ENCODE data around the gene ARHGDIA. TPM values are rescaled to one million over a fixed set of nuclear protein-coding genes. Genes with fewer than 3 reads are reported as not detected.

Gene ARHGDIA
- total RNA-seq, 1 donor from 2014 or later = 120 TPM

DNA sequence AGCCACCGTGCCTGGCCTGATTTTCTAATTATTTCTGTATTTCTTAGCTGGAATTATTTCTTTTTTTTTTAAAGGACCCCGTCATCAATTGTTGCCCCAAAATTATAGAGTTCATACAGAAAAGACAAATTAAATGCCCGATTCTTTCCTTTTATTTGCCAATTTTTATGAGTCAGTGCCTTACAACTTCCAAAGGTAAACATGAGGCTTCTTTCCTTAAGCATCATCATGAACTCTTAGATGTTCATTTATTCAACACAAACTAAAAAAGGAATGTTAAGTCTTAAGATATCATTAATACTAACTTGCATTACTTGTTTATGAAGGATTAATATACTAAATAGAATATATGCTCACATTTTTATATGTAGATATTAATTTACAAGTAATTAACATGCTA lies 7.2 kb upstream of the ARHGDIA start:
- H3K4me3 ChIP-seq = no peak overlapping the region
- TF ChIP-seq POLR2AphosphoS5 (IDR thresholded peaks at IDR 0.05; ENCODE audit: insufficient read depth in 1 of 2, low read depth in 1 of 2) (no peak), POLR2A (IDR thresholded peaks at IDR 0.05) (no peak)
- TF ChIP-seq, protein P1, sequence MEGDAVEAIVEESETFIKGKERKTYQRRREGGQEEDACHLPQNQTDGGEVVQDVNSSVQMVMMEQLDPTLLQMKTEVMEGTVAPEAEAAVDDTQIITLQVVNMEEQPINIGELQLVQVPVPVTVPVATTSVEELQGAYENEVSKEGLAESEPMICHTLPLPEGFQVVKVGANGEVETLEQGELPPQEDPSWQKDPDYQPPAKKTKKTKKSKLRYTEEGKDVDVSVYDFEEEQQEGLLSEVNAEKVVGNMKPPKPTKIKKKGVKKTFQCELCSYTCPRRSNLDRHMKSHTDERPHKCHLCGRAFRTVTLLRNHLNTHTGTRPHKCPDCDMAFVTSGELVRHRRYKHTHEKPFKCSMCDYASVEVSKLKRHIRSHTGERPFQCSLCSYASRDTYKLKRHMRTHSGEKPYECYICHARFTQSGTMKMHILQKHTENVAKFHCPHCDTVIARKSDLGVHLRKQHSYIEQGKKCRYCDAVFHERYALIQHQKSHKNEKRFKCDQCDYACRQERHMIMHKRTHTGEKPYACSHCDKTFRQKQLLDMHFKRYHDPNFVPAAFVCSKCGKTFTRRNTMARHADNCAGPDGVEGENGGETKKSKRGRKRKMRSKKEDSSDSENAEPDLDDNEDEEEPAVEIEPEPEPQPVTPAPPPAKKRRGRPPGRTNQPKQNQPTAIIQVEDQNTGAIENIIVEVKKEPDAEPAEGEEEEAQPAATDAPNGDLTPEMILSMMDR (IDR thresholded peaks at IDR 0.05) = no peak
- no peaks in the 10 kb centered on the region for H3K27me3 ChIP-seq
- no peak for DNase-seq (ENCODE audit: extremely low spot score in 2 of 2)
- no peaks in the 10 kb centered on the region for H3K36me3 ChIP-seq
- intact Hi-C loops (cut with DNase I) = no loop called here
- peaks cover under 1% of the 10 kb centered on the region for H3K4me1 ChIP-seq
- H3K27ac ChIP-seq = no peak overlapping the region
- H3K9me3 ChIP-seq = no peaks in the 10 kb centered on the region

DNA sequence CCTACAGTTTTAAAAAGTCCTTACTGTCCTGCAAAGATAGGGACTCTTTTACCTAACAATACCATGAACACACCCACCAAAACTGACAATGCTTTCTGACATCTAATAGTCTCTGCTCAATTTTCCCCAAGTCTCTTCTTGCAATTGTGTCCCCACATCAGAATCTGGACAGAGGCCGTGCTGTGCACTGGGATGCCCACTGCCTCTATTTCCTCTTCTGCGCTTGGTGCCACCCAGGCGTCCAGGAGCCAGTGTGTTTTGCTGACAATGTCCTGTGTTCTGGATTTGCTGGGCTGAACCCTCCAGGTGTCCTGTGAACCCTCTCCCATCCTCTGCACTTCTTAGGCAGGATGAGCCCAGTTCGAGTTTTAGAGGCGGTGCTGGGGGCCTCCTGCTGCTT lies 6.4 kb upstream of the ARHGDIA start:
- H3K27me3 ChIP-seq = no peaks in the 10 kb centered on the region
- DNase-seq (ENCODE audit: extremely low spot score in 2 of 2) = no peak
- no peaks in the 10 kb centered on the region for H3K36me3 ChIP-seq
- H3K4me1 ChIP-seq = peaks cover 7% of the 10 kb centered on the region
- no peak overlapping the region for H3K27ac ChIP-seq
- TF ChIP-seq POLR2A (IDR thresholded peaks at IDR 0.05) (no peak), POLR2AphosphoS5 (IDR thresholded peaks at IDR 0.05; ENCODE audit: insufficient read depth in 1 of 2, low read depth in 1 of 2) (no peak)
- TF ChIP-seq, protein P1 (IDR thresholded peaks at IDR 0.05) = no peak
- intact Hi-C loops (cut with DNase I) = no loop called here
- H3K9me3 ChIP-seq = no peaks in the 10 kb centered on the region
- no peak overlapping the region for H3K4me3 ChIP-seq

DNA sequence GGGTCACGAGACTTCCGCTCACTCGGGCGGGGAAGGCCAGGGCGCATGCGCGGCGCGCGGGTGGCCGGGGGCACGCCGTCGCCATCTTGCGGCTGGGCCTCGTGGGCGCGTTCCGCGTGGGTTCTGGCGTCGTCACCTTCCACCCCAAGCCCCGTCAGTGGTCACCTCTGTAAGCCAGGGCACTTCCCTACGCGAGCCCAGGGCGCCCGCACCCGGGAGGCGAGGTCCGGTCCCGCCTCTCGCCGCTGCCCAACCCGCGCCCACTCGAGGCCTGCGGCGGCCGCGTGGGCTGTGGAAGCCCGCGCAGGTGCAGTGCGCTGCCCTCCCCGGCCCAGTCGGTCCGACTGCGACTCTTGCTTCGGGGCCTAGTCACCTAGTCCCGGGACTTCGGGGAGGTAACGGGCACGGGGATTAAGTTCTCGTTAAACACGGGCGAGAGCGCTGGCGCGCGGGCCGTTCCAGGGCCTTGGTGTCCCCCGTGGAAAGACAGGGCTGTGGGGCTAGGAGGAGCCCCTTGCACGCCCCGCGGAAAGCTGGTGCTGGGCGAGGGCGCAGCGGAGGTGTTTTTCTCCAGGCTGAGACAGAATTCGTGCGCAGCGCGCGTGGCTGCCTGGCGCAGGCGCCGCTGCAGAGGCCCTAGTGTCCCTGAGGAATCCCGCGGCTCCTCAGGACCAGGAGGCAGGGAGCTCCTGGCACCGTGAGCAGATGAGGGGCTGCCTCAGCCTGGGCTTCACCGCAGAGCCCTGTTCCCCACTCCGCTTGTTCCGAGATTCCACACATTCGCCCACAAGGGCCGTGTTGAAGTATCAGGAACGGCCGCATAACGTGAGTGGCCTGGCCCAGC lies 472 bp upstream of the ARHGDIA start:
- H3K4me3 ChIP-seq = peak overlapping the region; percentile 60 to 67
- TF ChIP-seq POLR2AphosphoS5 (IDR thresholded peaks at IDR 0.05; ENCODE audit: insufficient read depth in 1 of 2, low read depth in 1 of 2) (peak; percentile 53 to 89), POLR2A (IDR thresholded peaks at IDR 0.05) (peak in 1 of 2 donors; percentile 98)
- TF ChIP-seq, protein P1 (IDR thresholded peaks at IDR 0.05) = peak in 2 of 3 experiments; percentile 32 to 66
- peaks cover 0 to 9% of the 10 kb centered on the region in 2 donors for H3K36me3 ChIP-seq
- no peaks in the 10 kb centered on the region for H3K9me3 ChIP-seq
- intact Hi-C loops (cut with DNase I) = no loop called here
- peak overlapping the region; percentile 82 for H3K27ac ChIP-seq
- peak in 1 of 2 donors; percentile 90 for DNase-seq (ENCODE audit: extremely low spot score in 2 of 2)
- H3K4me1 ChIP-seq = peaks cover 55% of the 10 kb centered on the region
- no peaks in the 10 kb centered on the region for H3K27me3 ChIP-seq

DNA sequence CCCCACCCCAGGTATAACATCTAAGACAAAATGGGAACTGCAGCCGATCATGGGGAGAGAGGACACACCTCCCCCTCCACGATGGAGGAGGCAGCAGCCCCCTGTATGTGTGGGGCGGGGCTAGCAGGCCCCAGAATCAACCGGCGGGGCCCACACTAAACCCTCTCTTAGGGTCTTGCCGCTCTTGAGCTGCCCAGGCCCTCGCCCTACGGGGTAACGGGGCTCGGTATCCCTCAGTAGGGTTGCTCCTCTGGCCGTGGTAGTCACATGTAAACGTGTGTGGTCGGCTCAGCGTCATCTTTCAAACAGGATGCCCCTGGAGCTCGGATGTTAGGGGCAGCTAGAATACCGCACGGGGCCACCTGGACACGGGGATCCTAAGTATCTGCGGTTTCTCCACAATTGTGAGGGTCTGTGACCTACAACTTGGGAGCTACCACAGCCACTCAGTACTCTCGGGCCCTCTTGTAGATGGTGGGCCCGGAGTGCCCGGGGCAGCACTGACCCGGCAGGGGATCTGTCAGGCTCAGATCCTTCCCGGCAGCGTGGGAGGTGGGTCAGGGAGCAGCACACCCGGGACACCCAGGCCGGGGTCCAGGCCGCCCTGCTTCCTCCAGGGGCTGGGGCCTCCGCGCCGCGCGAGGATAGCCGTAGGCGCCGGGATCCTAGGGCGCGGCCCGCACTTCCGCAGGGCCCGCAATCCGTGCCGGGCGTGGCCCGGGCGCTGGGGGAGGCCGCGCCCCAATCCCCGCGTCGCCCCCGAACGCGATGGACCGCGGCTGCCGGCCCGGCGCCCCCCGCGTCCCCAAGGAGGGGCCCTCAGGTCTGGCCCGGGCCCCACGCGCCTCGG lies 781 bp downstream of the ARHGDIA start:
- H3K9me3 ChIP-seq = no peaks in the 10 kb centered on the region
- H3K27ac ChIP-seq = peak overlapping the region; percentile 82
- H3K4me3 ChIP-seq = peak overlapping the region; percentile 60 to 67
- H3K27me3 ChIP-seq = no peaks in the 10 kb centered on the region
- TF ChIP-seq POLR2A (IDR thresholded peaks at IDR 0.05) (no peak), POLR2AphosphoS5 (IDR thresholded peaks at IDR 0.05; ENCODE audit: insufficient read depth in 1 of 2, low read depth in 1 of 2) (peak in 1 of 2 donors; percentile 62)
- DNase-seq (ENCODE audit: extremely low spot score in 2 of 2) = peak in 1 of 2 donors; percentile 87
- intact Hi-C loops (cut with DNase I) = no loop called here
- H3K4me1 ChIP-seq = peaks cover 66% of the 10 kb centered on the region
- peaks cover 0 to 9% of the 10 kb centered on the region in 2 donors for H3K36me3 ChIP-seq

All from vagina (tissue), 2 donors.